NK-92 treated with Interleukin-12 subunit alpha and Interleukin-12 subunit beta, amount 100 ng/mL, for 24 hours (cell line): Measurements from ENCODE around the gene TSPAN1.

Source experiments
- DNase-seq: peaks from one replicate; lab custom pipeline; 2025; lab: John Stamatoyannopoulos, UW

TSPAN1 gene

DNA sequence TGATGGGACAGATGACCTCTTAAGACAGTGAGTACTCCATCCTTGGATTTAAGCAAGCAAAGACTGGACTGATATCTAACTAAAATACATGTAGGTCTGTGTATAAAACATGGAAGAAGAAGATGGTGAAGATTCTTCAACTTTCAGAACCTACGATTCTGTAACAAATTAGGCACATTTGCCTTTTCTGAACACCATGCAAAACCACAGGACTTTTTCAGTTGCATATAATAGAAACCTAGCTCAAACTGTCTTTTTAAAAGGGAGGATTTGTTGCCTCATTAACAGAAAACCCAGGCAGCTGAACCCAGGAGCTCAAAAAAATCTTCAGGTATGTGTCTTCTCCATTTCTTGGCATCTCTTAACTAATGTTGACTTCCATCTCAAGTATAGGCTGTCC lies 14.7 kb upstream of the TSPAN1 start:
- no peak for DNase-seq

GRCh38 chr1:46166521-46167462 lies 8.1 kb upstream of the TSPAN1 start:
- DNase-seq = no peak

DNA sequence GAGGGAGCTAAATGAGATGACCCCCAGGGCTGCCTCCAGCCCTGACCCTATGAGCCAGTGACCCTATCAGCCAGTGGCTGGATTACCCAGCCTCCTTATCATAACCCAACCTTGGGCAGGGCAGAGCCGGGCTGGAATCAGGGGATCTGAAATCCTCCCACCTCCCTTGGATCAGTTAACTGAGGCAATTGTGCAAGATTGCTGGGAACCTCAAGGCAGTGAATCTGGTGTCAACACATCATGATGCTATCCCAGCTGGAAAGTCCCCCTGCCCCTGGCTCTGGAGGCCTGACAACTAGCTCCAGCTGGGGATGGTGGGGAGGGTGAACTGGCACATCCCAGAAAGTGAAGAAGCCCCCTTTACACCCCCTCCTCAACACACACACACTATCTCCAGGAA lies 6.4 kb upstream of the TSPAN1 start:
- DNase-seq = no peak

GRCh38 chr1:46169811-46170454 lies 5.0 kb upstream of the TSPAN1 start:
- DNase-seq = no peak

- DNase-seq = no peak
Observed at GRCh38 chr1:46171351-46171750, 3.5 kb upstream of the TSPAN1 start.

- no peak for DNase-seq
Observed at GRCh38 chr1:46171871-46172270, 3.0 kb upstream of the TSPAN1 start.

DNA sequence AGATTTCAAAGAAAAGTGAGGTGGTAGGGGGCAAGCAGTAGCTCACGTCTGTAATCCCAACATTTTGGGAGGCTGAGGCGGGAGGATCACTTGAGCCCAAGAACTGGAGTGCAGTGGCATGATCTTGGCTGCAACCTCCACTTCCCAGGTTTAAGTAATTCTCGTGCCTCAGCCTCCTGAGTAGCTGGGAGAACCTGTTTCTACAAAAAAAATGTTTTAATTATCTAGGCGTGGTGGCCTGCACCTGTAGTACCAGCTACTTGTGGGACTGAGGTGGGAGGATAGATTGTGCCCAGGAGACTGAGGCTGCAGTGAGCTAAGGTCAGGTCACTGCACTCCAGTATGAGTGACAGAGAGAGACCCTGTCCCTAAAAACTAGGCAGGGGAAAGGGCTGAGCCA lies 2.6 kb upstream of the TSPAN1 start:
- no peak for DNase-seq

GRCh38 chr1:46173361-46173856 lies 1.5 kb upstream of the TSPAN1 start:
- no peak for DNase-seq

GRCh38 chr1:46175243-46175642 lies 356 bp downstream of the TSPAN1 start:
- DNase-seq = no peak

GRCh38 chr1:46176211-46176865 lies 1.5 kb downstream of the TSPAN1 start, which contains the start of gene P3R3URF:
P3R3URF (minus strand) TSS chr1:46176488; CDS start chr1:46176471, 17 bp downstream.
- no peak for DNase-seq

DNA sequence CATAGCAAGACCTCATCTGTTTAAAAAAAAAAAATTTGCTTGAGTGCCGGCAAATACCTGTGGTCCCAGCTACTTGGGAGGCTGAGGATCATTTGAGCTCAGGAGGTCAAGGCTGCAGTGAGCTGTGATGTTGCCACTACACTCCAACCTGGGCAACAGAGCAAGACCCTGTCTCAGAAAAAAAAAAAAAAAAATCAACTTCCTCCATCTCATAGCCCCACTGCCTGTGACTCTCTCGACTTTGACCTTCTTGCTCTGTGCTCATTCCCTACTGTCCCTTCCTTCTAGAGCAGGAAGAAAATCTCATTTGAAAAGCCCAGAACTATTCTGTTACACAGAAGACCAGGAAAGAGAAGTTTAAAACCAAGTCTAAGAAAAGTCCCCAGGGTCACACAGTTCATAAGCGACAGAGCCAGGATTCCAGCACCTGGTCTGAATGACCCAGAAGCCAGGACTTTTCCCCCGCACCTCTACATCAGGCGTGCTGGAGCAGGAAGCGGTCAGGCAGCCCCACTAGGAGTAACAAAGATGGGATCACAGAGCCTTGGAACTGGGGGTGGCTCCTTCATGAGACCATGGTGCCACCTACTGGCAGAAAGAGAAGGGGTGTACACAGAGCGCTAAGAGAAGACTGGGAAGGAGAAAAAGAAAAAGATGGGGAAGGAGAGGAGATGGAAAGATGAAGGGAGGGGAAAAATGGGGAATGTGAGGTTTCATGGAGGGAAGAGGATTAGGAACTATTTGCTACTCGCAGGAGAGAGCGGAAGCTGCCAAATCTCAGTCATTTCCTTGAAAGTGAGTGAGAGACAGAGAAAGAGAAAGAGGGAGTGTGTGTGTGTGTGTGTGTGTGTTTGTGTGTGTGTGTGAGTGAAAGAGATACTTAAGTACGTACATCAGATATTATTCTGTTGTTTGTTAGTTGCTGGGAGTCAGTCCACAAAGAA lies 4.5 kb downstream of the TSPAN1 start:
- DNase-seq = peak; percentile 32

DNA sequence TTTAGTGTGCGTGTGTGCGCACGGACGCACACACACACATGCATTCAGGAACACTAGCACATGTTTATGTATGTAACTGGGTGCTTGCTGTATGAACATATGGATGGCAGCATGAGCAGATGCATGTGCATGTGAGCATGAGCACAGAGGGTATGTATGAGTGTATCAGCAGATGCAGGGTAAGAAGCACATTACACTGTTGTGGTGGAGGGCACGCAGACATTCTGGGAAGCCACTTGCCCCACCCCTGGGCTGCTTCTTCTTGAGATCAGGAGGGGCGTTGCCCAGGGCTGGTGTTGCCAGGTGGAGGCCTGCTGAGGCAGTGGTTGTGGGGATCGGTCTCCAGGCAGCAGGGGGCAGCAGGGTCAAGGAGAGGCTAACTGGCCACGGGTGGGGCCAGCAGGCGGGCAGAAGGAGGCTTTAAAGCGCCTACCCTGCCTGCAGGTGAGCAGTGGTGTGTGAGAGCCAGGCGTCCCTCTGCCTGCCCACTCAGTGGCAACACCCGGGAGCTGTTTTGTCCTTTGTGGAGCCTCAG lies 5.3 kb downstream of the TSPAN1 start:
- DNase-seq = no peak

DNA sequence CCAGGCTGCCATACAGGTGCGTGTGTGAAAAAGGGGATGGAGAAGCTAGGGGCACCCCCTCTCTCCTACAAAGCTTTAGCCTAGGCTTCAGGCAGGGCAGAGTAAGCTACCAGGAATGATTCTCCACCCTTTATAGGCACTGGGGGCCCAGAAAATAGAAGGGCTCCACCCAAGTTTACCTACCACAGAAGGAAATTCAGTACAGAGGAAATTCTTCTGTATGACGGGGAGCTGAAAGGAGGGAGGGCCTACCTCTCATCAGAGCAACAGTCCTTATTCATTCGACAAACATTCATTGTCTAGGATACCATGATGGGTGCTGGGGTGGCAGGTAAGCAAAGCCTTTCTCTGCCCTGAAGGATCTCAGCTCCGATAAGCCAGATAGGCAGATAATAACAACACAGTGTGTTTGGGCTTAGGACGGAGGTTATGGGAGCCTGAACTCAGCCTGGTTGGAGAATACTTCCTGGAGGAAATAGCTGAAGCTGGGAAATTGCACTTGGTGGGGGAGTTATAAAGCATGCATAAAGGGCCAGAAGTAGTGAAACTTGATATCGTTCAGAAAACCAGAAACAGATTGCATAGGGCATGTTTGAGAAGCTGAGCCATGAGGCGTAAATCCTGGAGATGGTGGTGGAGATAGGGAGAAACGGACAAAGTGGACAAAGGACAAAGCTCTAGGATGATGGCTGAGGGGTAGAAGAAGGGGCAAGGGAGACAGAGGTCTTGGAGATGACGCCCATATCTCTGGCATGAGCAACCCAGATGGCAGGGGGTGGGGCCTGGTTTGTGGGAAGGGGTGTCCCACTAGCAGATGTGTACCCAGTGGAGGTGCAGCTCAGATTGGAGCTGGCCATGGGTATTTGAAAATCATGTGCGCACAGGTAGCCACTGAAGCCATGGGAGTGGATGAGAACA lies 6.7 kb downstream of the TSPAN1 start:
- no peak for DNase-seq

GRCh38 chr1:46183079-46183847 lies 8.4 kb downstream of the TSPAN1 start:
- no peak for DNase-seq

GRCh38 chr1:46183926-46184557 lies 9.2 kb downstream of the TSPAN1 start:
- no peak for DNase-seq

DNA sequence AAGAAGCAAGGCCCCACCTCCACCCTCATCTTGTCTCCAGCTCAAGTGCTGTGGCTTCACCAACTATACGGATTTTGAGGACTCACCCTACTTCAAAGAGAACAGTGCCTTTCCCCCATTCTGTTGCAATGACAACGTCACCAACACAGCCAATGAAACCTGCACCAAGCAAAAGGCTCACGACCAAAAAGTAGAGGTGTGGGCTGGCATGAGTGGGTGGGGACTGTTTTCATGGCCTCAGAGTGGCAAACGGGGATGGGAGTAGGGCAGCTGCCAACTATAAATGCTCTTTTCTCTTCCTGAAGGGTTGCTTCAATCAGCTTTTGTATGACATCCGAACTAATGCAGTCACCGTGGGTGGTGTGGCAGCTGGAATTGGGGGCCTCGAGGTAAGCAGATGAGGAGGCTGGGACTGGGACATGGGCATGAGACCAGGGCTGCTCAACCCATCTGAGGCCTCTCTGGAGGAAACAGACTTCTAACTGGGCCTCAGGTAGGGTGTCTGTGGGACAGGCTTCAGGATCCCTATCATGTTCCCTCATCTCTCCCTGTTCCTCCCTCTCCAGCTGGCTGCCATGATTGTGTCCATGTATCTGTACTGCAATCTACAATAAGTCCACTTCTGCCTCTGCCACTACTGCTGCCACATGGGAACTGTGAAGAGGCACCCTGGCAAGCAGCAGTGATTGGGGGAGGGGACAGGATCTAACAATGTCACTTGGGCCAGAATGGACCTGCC lies 10.2 kb downstream of the TSPAN1 start:
- DNase-seq = no peak

DNA sequence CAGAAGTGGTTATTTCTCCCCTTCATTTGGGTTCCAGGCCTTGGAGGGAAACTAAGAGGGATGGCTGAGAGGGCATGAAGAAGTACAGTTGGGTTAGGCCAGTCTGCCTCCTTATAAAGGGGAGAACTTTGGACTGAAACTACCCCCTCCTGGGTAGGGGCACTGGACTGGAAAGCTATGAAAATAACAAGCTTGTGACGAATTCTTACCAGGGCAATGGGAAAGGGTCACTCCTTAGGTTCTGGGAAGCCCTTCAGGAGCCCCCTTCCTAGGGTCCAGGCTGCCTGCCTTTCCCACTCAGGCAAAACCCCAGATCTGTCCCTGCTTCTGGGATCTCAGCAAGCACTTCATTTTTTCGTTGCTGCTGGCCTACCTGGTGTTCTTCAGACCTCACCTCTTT lies 11.2 kb downstream of the TSPAN1 start:
- no peak for DNase-seq
